LNCAP (cell line): ENCODE results near the gene KCNMA1.

Experiments
- CTCF ChIP-seq: fragments of 450-650 bp; IDR thresholded peaks from 2 replicates; pipeline ENCODE4 v1.5.1; 2017; ENCODE audit warnings: mild to moderate bottlenecking

The KCNMA1 gene

GRCh38 chr10:77062381-77062780 is 575.2 kb downstream of the KCNMA1 start:
- TF ChIP-seq CTCF = no peak

- no peak for TF ChIP-seq CTCF
These were observed 576.7 kb downstream of the KCNMA1 start for GRCh38 chr10:77060913-77061312.

GRCh38 chr10:77056650-77057049 is 581.0 kb downstream of the KCNMA1 start:
- TF ChIP-seq CTCF = no peak

GRCh38 chr10:77052593-77052992 is 585.0 kb downstream of the KCNMA1 start:
- TF ChIP-seq CTCF = no peak

- no peak for TF ChIP-seq CTCF
These were observed 585.8 kb downstream of the KCNMA1 start for GRCh38 chr10:77051837-77052236.

- TF ChIP-seq CTCF = no peak
These were observed 587.7 kb downstream of the KCNMA1 start for GRCh38 chr10:77049896-77050295.

- no peak for TF ChIP-seq CTCF
These were observed 588.5 kb downstream of the KCNMA1 start for GRCh38 chr10:77049146-77049545.

- TF ChIP-seq CTCF = no peak
These were observed 592.5 kb downstream of the KCNMA1 start for GRCh38 chr10:77045085-77045484.
